ENCODE data around the gene COX17. TPM values are rescaled to one million over a fixed set of nuclear protein-coding genes. Genes with fewer than 3 reads are reported as not detected.

COX17 gene
- total RNA-seq, 2 donors from 2014 or later, result 13.8 to 29.6 TPM

GRCh38 chr3:119716998-119717397 lies 39.8 kb upstream of the COX17 start:
- H3K27ac ChIP-seq, result peak overlapping the region in 3 of 4 donors; percentile 0 to 41 (median 16)
- H3K4me1 ChIP-seq, result peaks cover 17% of the 10 kb centered on the region
- intact Hi-C loops (cut with DNase I), result no loop called here
- ATAC-seq, result peak; percentile 99
- no peak overlapping the region for H3K4me3 ChIP-seq
- no peaks in the 10 kb centered on the region for H3K27me3 ChIP-seq
- H3K9me3 ChIP-seq, result no peaks in the 10 kb centered on the region
- DNase-seq, result peak; percentile 53 to 89 (median 79)
- WGBS, 2 donors, result 20 to 31% methylated on average over 3 of the region's 3 CpGs
- TF ChIP-seq CTCF (IDR thresholded peaks at IDR 0.05) (peak in 2 of 7 experiments; percentile 37 to 40), POLR2A (IDR thresholded peaks at IDR 0.05) (no peak)
- peaks cover 0 to 4% of the 10 kb centered on the region in 2 donors for H3K36me3 ChIP-seq (replicated peaks in 1 of 2; ENCODE audit: insufficient read depth in 1 of 2, low read depth in 2 of 2)

- TF ChIP-seq POLR2A (IDR thresholded peaks at IDR 0.05) (no peak), CTCF (IDR thresholded peaks at IDR 0.05) (no peak)
- Histone ChIP-seq H3K36me3 (replicated peaks in 1 of 2; ENCODE audit: insufficient read depth in 1 of 2, low read depth in 2 of 2) (peaks cover 0 to 4% of the 10 kb centered on the region in 2 donors), H3K27ac (no peak overlapping the region), H3K4me1 (peaks cover 17% of the 10 kb centered on the region), H3K4me3 (no peak overlapping the region), H3K27me3 (no peaks in the 10 kb centered on the region), H3K9me3 (no peaks in the 10 kb centered on the region)
- DNase-seq (no peak), ATAC-seq (no peak)
- intact Hi-C loops (cut with DNase I), result no loop called here
- WGBS, 2 donors, result 92 to 95% methylated on average over 2 of the region's 2 CpGs
Measured at GRCh38 chr3:119715105-119715504, 37.9 kb upstream of the COX17 start.

- Histone ChIP-seq H3K27ac (peak overlapping the region in 2 of 4 donors; percentile 59 to 69), H3K4me3 (peak overlapping the region in 1 of 2 donors; percentile 50), H3K4me1 (peaks cover 24% of the 10 kb centered on the region), H3K36me3 (replicated peaks in 1 of 2; ENCODE audit: insufficient read depth in 1 of 2, low read depth in 2 of 2) (no peaks in the 10 kb centered on the region), H3K9me3 (no peaks in the 10 kb centered on the region), H3K27me3 (no peaks in the 10 kb centered on the region)
- intact Hi-C loops (cut with DNase I), result no loop called here
- no peak for ATAC-seq
- WGBS, 2 donors, result 20 to 24% methylated on average over 8 of the region's 8 CpGs
- TF ChIP-seq CTCF (IDR thresholded peaks at IDR 0.05) (no peak), POLR2A (IDR thresholded peaks at IDR 0.05) (peak in 2 of 3 donors; percentile 21 to 23)
- DNase-seq, result no peak
Measured at GRCh38 chr3:119703820-119704531, 26.8 kb upstream of the COX17 start.

DNA sequence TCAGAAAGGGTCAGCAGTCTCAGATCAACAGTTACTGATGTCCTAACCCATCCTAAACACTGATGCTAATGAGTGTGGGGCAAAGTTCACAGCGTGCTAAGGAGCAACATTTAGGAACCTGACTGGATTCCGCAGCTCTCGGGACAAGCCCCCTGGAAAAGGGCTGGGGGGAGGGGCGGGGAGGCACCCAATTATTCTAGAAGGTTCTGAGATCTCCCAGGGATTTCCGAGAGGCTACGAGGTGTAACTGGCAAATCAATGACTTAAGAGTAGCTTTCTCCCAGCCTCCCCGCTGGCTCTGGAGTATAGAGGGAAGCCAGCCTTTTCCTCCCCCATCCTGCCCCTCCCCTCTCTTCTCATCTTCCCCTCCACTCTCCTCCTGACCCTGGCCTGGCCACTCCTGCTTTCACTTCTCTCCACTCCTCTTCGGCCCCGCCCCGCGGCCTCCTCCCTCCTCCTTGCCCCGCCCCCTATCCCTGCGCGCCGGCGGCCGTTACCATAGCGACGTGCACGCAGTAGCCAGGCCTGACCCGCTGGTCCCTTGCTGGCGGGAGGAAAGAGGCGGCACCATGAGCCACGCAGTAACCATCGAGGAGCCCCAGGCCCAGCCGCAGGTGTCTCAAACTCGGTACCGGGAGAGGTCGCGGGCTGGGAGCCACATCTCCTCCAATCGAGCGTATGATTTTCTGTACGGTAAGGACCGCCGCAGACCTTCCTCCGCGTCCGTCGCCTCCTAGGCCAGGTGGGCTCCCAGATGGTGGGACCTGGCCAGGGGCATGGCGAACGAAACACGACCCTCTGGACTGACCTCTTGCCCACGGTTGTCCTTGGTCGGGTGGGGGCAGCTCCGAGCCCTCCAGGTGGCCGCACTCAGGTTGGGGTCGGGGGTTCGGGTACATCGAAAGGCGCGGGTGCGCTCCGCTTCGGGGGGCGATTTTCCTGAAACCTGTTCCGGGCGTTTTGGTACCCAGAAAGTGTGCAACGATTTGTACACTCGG lies 25.6 kb upstream of the COX17 start, which contains the start of gene CFAP91:
TSS of gene CFAP91 (plus strand) at position 493 of the 998 bp plus-strand sequence. CDS start at position 570, 77 bp downstream.
- Histone ChIP-seq H3K4me1 (peaks cover 24% of the 10 kb centered on the region), H3K36me3 (replicated peaks in 1 of 2; ENCODE audit: insufficient read depth in 1 of 2, low read depth in 2 of 2) (no peaks in the 10 kb centered on the region), H3K9me3 (no peaks in the 10 kb centered on the region), H3K27me3 (no peaks in the 10 kb centered on the region), H3K27ac (peak within 1 kb of the TSS; percentile 45 to 69 (median 56)), H3K4me3 (peak within 1 kb of the TSS; percentile 50 to 62)
- 2 to 3% methylated on average over 33 to 56 of the region's 59 CpGs for whole genome bisulfite sequencing, 2 donors
- no peak for TF ChIP-seq CTCF (IDR thresholded peaks at IDR 0.05)
- TF ChIP-seq POLR2A (IDR thresholded peaks at IDR 0.05), result peak; percentile 46 to 67 (median 59)
- ATAC-seq, result peak; percentile 99
- peak; percentile 98 to 99 (median 99) for DNase-seq
- intact Hi-C loops (cut with DNase I), result no loop called here
